Mucosa of stomach (tissue), 1 donor: ENCODE measurements around the gene KLF11.
A peak's percentile ranks its signal among the peaks of the same experiment; 100 is the strongest.

Experiments used
- H3K27me3 ChIP-seq: one replicate; pipeline ENCODE4 v1.7.0; 2013; ENCODE audit warnings: mild to moderate bottlenecking, low read length; ENCODE audit not compliant: control insufficient read depth, insufficient read depth
- H3K36me3 ChIP-seq: one replicate; pipeline ENCODE4 v1.7.0; 2013; ENCODE audit warnings: low read length; ENCODE audit not compliant: control insufficient read depth, insufficient read depth
- H3K4me1 ChIP-seq: one replicate; pipeline ENCODE4 v1.7.0; 2013; ENCODE audit warnings: mild to moderate bottlenecking, low read length; ENCODE audit not compliant: control insufficient read depth, insufficient read depth
- H3K4me3 ChIP-seq: one replicate; pipeline ENCODE4 v1.7.0; 2013; ENCODE audit warnings: low read length
- H3K9ac ChIP-seq: one replicate; pipeline ENCODE4 v1.7.0; 2013; ENCODE audit warnings: mild to moderate bottlenecking, low read length, moderate library complexity
- H3K9me3 ChIP-seq: one replicate; pipeline ENCODE4 v1.7.0; 2013; ENCODE audit warnings: mild to moderate bottlenecking, low read length, moderate library complexity; ENCODE audit not compliant: control insufficient read depth
- donor health status: Pancreatic carcinoma.

Gene KLF11

GRCh38 chr2:10031886-10032745 lies 11.2 kb upstream of the KLF11 start:
- no peak overlapping the region for H3K4me3 ChIP-seq
- H3K9me3 ChIP-seq, result no peaks in the 10 kb centered on the region
- H3K27me3 ChIP-seq, result peaks cover 4% of the 10 kb centered on the region
- no peak overlapping the region for H3K9ac ChIP-seq
- H3K4me1 ChIP-seq, result peaks cover 45% of the 10 kb centered on the region
- H3K36me3 ChIP-seq, result no peaks in the 10 kb centered on the region

- H3K36me3 ChIP-seq, result no peaks in the 10 kb centered on the region
- H3K9me3 ChIP-seq, result no peaks in the 10 kb centered on the region
- peaks cover 4% of the 10 kb centered on the region for H3K27me3 ChIP-seq
- no peak overlapping the region for H3K9ac ChIP-seq
- H3K4me1 ChIP-seq, result peaks cover 45% of the 10 kb centered on the region
- no peak overlapping the region for H3K4me3 ChIP-seq
Measured at GRCh38 chr2:10032746-10033105, 10.6 kb upstream of the KLF11 start.

- Histone ChIP-seq H3K36me3 (no peaks in the 10 kb centered on the region), H3K27me3 (peaks cover 4% of the 10 kb centered on the region), H3K9me3 (no peaks in the 10 kb centered on the region), H3K4me3 (no peak overlapping the region), H3K9ac (no peak overlapping the region), H3K4me1 (peaks cover 45% of the 10 kb centered on the region)
Measured at GRCh38 chr2:10033251-10034006, 9.9 kb upstream of the KLF11 start.

DNA sequence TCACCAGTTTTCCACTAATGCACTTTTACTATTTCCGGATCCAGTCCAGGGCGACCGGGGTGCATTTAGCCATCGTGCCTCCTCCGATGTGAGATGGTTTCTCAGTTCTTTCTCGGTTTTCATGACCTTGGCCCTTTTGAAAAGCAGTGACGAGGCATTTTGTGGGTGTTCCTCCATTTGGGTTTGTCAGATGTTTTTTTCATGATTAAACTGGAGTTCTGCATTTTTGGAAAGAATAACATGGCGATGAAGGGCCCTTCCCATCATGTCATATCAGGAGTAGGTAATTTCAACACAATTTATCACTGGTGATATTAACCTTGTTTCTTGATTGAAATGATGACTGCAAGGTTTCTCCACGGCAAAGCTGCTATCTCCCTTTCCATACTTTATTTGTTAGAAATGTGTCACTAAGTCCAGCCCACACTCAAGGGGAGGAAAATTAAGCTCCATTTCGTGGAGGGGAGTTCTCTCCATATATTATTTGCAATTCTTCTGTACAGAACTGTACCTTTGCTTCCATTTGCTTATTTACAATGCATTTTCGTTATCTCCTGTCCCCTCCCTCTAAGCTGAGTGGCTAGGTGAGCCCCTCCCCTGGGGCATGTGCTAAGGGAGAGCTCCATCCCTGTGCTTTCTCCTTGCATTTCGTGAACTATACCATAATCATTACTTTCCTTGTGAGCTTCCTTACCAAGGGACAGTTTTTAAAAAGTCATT lies 8.9 kb upstream of the KLF11 start:
- Histone ChIP-seq H3K27me3 (peaks cover 4% of the 10 kb centered on the region), H3K36me3 (no peaks in the 10 kb centered on the region), H3K9me3 (no peaks in the 10 kb centered on the region), H3K4me3 (no peak overlapping the region), H3K4me1 (peaks cover 34% of the 10 kb centered on the region), H3K9ac (no peak overlapping the region)

GRCh38 chr2:10035053-10035422 lies 8.3 kb upstream of the KLF11 start:
- peaks cover 29% of the 10 kb centered on the region for H3K4me1 ChIP-seq
- H3K27me3 ChIP-seq, result peaks cover 4% of the 10 kb centered on the region
- no peak overlapping the region for H3K9ac ChIP-seq
- H3K9me3 ChIP-seq, result no peaks in the 10 kb centered on the region
- H3K36me3 ChIP-seq, result no peaks in the 10 kb centered on the region
- no peak overlapping the region for H3K4me3 ChIP-seq

- no peak overlapping the region for H3K9ac ChIP-seq
Measured at GRCh38 chr2:10035633-10036032, 7.7 kb upstream of the KLF11 start.

GRCh38 chr2:10036095-10036884 lies 7.1 kb upstream of the KLF11 start:
- Histone ChIP-seq H3K9ac (no peak overlapping the region), H3K36me3 (no peaks in the 10 kb centered on the region), H3K4me1 (peaks cover 25% of the 10 kb centered on the region), H3K4me3 (no peak overlapping the region), H3K9me3 (no peaks in the 10 kb centered on the region), H3K27me3 (no peaks in the 10 kb centered on the region)

More at GRCh38 chr2:10035633-10036032, 7.7 kb upstream of the KLF11 start:
- Histone ChIP-seq H3K4me1 (peaks cover 25% of the 10 kb centered on the region), H3K4me3 (no peak overlapping the region), H3K36me3 (no peaks in the 10 kb centered on the region), H3K9me3 (no peaks in the 10 kb centered on the region), H3K27me3 (no peaks in the 10 kb centered on the region)

DNA sequence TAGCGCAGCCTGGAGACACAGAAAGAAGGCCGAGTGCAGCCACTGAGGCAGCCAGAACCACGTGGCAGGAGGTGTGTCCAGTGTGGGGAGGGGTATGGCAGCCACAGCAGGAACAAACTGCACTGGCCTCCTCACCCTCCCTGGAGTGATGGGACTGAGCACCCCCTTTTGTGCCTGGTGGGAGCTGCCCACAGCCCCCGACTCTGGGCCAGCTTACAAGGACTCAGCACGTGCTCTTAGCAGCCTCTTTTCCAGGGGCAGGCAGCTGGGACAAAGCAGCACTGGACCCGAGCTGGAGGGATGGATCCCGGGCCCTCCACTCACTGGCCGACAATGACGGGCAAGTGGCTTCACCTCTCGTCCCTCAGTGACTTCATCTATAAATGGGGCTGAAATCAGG lies 5.2 kb upstream of the KLF11 start:
- H3K4me3 ChIP-seq, result no peak overlapping the region
- H3K27me3 ChIP-seq, result no peaks in the 10 kb centered on the region
- no peaks in the 10 kb centered on the region for H3K36me3 ChIP-seq
- no peak overlapping the region for H3K9ac ChIP-seq
- peaks cover 32% of the 10 kb centered on the region for H3K4me1 ChIP-seq
- no peaks in the 10 kb centered on the region for H3K9me3 ChIP-seq

GRCh38 chr2:10038716-10039115 lies 4.6 kb upstream of the KLF11 start:
- Histone ChIP-seq H3K9me3 (no peaks in the 10 kb centered on the region), H3K27me3 (no peaks in the 10 kb centered on the region), H3K4me3 (no peak overlapping the region), H3K4me1 (peaks cover 32% of the 10 kb centered on the region), H3K9ac (no peak overlapping the region), H3K36me3 (no peaks in the 10 kb centered on the region)

GRCh38 chr2:10039658-10040410 lies 3.5 kb upstream of the KLF11 start:
- H3K4me3 ChIP-seq, result no peak overlapping the region
- H3K9me3 ChIP-seq, result no peaks in the 10 kb centered on the region
- no peaks in the 10 kb centered on the region for H3K36me3 ChIP-seq
- H3K27me3 ChIP-seq, result no peaks in the 10 kb centered on the region
- H3K9ac ChIP-seq, result no peak overlapping the region
- H3K4me1 ChIP-seq, result peaks cover 27% of the 10 kb centered on the region

GRCh38 chr2:10041711-10042110 lies 1.6 kb upstream of the KLF11 start:
- H3K9me3 ChIP-seq, result no peaks in the 10 kb centered on the region
- peaks cover 9% of the 10 kb centered on the region for H3K4me1 ChIP-seq
- peak overlapping the region; percentile 43 for H3K9ac ChIP-seq
- no peaks in the 10 kb centered on the region for H3K36me3 ChIP-seq
- H3K4me3 ChIP-seq, result no peak overlapping the region
- no peaks in the 10 kb centered on the region for H3K27me3 ChIP-seq
